Hematopoietic multipotent progenitor cell treated with erythropoietin and hydrocortisone succinate and interleukin-3 and kit ligand, for 4 days (in vitro differentiated cells): ENCODE measurements around the gene TREH.
"Not testable (repeated sequence)": the region's sequence is repeated elsewhere in the genome, so short reads cannot be mapped to it uniquely, and the experiment has no call there.

Experiments used
- DNase-seq: peaks from one replicate; pipeline ENCODE4 v3.0.0-alpha.2; 2015

The TREH gene

GRCh38 chr11:118628031-118628430, 51.4 kb downstream of the TREH start:
- no peak for DNase-seq

GRCh38 chr11:118627566-118627965, 51.9 kb downstream of the TREH start:
- no peak for DNase-seq

DNA sequence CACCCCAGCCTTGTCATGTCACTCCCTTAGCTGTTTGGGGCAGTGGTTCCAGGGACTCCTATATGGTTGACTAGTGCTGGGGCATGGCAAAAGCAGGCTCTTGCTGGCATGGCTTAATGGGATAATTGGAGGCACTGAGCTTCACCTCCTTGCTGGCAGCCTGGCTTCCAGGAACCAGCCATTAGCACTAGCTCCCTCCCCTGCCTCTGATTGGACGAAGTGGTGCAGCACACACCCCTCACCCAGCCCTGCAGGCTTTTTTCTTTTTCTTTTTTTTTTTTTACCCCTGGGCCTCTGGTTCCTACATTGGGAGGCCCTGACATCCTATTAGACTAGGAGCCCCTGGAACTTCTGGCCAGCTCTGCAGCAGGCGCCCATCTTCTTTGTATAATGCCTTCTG, 53.5 kb downstream of the TREH start:
- peak; percentile 51 for DNase-seq

- no peak for DNase-seq
Measured at GRCh38 chr11:118625036-118625690, 54.3 kb downstream of the TREH start.

- DNase-seq, result no peak
Measured at GRCh38 chr11:118623269-118623655, 56.2 kb downstream of the TREH start.

DNA sequence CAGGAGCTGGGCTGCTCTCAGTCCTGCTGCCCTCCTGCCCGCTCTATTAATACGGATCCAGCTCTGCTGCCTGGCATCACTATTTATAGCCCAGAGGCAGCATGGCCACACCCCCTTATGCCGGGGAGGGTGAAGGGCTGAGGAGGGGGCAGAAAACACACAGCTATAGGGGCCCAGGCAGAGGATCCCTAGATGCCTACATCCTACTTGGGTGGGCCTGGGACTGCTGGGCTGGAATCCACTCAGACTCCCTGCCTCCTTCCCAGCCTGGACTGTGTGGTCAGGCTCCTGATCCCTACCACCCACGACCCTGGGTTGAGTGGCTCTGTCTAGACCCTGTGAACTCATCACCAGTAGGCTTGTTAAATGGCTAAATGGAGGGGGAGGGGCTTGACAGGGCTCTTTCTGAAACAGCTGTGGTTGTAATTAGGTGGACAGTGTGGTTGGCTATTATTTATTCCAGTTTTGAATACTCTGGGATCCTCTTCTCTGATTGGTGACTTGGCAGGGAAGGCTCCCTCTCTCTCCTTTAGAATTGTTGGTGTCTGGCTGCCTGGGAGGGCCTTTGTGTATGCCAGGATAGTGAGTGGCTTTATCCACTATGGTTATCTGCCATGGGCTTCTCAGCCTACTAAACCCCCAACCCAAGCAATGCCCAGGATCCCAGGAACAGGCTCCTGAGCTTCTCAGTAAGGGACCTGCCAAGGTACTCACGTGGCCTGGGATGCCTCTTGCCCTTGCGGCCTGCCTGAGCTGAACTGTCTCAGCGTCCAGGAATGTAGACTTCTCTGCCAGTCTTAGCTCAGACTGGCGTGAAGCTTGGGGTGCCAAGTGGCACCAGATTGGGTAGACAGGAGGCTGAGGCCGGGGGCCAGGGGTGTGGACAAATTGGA, 56.8 kb downstream of the TREH start:
- no peak for DNase-seq

DNA sequence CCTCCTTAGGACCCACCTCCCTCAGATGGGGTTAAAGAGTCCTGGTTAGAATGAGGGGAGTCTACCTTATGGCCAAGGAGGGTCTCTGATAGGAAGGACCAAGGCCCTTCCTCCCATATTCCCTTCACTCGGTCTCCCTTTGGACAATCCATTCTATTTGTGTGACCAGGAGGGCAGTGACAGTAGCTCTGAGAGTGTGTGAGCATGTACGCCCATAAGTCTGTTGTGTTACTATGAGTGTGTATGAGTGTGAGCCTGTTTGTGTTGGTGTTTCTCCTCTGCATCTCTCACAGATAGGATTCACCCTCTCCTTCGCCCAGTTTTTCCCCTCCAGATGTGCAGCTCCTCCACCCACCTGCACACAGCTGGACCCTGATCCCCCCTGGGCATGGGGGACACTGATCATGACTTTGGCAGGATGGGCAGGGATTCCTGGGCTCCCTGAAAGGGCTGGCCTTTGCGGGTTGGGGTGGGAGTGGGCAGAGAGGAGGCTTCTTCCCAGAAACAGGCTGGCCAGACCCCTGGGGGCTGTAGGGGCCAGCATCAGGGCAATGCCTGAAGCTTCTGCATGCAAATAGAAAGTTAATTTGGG, 57.6 kb downstream of the TREH start:
- DNase-seq, result no peak

DNA sequence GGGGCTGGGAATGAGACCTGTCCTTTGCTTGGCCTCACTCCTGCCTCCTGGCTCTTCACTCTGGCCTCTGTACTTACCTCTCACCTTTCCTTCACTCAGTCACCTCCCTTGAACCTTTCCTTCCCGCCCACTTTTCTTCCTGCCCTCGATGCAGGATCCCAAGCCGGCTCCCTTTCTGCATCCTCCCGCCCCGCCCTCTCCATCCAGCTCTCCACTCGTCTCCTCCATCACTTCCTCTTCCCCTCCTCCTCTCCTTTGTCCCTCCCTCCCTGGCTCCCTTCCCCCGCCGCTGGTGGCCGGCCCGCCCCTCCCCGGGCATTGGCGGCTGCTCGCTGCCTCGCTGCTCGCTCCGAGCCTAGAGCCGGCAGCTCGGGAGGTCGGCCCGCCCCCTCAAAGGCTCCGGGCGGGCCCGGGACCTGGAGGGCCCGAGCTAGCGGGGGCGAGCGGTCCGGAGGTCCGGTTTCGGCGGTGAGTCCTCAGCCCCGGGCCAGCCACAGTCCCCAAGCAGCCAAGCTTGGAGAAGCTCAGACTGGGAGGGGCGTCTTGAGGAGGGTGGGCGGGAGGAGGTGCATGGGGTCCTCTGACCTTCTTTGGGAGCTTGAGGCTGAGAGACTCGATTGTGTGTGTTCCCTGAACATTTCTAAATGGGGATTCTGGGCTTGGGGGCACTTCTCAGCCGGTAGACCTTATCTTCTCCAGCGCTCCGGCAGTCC, 58.2 kb downstream of the TREH start:
- peak; percentile 82 for DNase-seq

DNA sequence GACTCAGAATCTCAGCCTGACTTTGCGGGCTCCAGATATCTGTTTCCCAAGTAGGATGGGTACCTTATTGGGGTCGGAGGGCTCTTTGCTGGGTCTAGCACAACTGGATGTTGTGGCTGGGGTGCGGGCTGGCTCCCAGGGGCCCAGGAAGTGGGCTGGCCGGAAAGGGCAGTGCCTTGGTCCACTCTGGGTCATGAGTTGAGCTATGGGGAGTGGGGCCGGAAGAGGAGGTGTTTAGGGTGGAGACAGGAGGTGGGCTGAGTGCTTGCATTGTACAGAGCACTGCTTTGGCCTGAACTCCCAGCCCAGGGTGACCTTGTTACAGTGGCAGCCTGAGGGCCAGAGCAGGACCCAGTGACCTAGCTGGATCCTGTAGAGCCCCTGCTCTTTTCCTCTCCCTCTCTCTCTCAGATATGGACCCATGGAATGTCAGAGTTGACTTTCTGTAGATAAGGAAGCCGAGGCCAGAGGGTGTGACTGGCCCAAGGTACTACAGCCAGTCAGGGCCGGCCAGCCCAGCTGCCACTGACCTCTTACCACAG, 58.9 kb downstream of the TREH start:
- DNase-seq, result no peak

DNA sequence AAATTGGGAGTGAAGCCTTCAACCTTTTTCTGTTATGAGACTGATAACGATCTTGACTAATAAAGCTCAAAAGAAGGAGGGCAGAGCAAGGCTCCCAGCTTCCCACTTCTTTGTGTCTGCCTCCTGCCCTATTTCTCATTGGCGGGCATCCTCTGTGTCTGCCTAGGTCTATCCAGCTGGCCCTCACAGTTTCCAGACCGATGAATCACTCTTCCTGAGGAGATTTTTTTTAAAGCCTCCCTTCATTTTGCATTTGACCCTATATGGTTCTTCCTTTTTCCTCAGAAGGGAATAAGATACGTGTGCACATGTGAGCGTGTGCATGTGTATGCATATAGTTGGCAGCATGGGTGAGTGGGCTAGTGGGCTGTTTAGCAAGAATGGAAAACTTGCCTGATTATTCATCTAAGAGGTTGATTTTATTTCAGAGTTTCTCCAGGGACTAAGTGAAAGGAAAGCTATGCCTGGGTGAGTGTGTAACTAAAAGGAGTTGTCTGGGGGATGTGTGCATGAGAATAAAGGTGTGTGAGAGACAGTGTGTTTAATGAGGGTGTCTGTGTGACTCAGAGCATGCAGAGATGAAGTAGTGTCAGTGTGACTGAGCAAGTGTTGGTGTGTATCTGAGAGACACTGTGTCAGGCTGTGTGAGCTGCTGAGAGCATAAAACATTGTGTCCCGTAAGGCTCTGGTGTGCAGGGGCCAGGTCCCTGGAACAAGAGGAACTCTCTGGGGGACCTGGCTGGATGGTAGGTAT, 59.8 kb downstream of the TREH start:
- DNase-seq, result no peak

DNA sequence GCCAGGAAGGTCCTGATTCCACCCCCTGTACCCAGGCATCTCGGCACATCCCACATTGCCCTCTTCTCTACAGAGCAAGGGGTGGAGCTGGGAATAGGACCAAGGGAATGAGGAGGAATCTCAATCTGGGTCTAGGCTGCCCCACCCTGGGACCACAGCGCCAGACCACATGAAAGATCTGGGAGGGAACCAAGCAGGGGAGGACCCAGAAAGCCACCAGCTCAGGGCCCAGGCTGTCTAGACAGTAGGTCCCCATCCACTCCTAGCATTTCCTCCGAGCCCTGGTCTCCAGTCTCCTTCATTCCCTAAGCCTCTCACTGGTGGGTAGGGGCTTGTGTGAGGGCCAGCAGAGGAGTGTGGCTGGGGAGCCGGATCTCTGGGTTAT, 60.5 kb downstream of the TREH start:
- DNase-seq, result no peak

- DNase-seq, result no peak
Measured at GRCh38 chr11:118618115-118618990, 61.1 kb downstream of the TREH start.

- no peak for DNase-seq
Measured at GRCh38 chr11:118615976-118616371, 63.5 kb downstream of the TREH start.

- no peak for DNase-seq
Measured at GRCh38 chr11:118615282-118615975, 64.0 kb downstream of the TREH start.

DNA sequence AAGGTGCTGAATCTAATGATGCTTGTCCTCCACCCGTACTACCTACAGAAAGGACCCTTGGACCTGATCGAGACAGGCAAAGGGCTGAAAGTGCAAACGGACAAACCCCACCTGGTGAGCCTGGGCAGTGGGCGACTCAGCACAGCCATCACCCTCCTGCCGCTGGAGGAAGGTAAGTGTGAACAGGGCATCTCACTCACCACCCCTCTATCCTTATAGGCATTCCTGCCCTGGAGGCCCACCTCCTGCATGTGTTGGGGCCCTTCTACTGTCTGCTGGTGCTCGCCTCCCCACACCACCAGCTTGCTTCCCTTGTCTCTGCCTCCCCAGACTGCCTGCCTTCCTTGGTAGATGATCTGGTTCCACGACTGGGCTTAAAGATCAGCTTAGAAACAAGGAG, 64.9 kb downstream of the TREH start:
- no peak for DNase-seq

- DNase-seq, result no peak
Measured at GRCh38 chr11:118612378-118612777, 67.1 kb downstream of the TREH start.

GRCh38 chr11:118611433-118611795, 68.0 kb downstream of the TREH start:
- DNase-seq, result not testable (repeated sequence)

DNA sequence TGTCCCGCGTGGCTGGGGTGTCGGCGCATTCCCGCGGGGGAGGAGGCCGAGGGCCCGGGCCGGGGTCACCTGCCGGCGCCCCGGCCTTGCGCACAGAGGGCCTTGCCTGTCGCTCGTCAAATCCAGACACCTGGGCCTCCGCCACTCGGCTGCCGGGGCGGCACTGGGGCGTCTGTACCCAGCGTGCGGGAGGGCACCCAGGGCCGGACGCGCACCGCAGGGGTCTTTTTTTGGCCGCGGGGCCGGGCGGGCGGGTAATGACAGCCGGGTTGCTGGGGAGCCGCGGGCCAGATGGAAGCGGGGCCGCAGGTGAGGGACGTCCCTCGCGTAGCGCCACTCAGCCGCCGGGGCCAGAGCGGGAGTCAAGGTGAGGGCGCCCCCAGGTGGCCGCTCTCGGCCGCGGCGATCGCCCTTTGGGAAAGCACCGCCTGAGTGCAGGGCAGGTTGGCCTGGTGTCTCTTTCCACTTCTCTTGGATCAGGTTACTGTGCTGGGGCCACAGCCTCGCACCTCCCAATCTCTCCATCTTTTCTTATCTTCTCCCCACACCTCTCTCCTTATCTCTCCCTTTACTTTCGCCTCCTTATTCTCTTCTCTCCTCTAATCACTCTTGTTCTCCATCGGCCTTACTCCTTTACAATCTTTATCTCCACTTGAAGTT, 68.5 kb downstream of the TREH start:
- DNase-seq, result peak; percentile 82

DNA sequence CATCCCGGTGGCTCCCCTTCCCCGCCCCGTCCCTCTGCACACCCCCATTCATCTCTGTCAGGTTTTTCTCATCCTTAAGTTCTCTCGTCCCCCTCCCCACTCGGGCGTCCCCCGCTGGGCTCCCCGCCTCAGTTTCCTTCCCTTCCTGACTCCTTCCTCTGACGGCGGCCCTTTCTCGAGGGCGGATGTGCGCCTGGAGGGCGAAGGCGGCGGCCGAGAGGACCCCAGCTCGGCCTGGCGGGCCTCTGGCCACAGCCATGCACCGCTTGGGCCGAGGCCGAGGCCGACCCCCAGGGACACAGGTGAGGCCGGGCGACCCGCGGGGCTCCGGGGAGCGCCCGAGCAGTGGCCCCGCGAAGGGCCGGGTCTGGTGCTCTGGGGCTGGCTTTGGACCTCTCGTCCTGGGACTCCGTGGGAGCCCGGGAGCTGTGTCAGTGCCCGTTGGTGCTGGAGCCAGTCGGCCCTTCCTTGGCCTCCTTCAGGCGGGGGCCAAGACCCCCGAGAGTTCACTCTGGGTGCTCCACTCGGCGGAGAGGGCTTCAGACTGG, 69.2 kb downstream of the TREH start:
- no peak for DNase-seq
